Prostate gland (tissue), 2 donors: ENCODE data around the gene XAB2.

Experiments
- POLR2A ChIP-seq: fragments of 450-650 bp; IDR thresholded peaks from one replicate; pipeline ENCODE4 v1.6.1; 2016; ENCODE audit warnings: antibody characterized with exemption, mild to moderate bottlenecking
- POLR2AphosphoS5 ChIP-seq: sonication (generic); formaldehyde crosslinking; IDR thresholded peaks from one replicate; pipeline ENCODE4 v1.6.1; 2017; ENCODE audit warnings: antibody characterized with exemption
- TF ChIP-seq, protein P1 (sequence below), 4 experiments: fragments of 200-600 bp in 2 of 4; fragments of 450-650 bp in 2 of 4; sonication (generic) in 2 of 4; IDR thresholded peaks; 1 replicate in 3 of 4; 2 replicates in 1 of 4; pipeline ENCODE4 v1.5.1; 2016 to 2019; ENCODE audit warnings: antibody characterized with exemption in 4 of 4, mild to moderate bottlenecking in 2 of 4, moderate library complexity in 2 of 4

DNA sequence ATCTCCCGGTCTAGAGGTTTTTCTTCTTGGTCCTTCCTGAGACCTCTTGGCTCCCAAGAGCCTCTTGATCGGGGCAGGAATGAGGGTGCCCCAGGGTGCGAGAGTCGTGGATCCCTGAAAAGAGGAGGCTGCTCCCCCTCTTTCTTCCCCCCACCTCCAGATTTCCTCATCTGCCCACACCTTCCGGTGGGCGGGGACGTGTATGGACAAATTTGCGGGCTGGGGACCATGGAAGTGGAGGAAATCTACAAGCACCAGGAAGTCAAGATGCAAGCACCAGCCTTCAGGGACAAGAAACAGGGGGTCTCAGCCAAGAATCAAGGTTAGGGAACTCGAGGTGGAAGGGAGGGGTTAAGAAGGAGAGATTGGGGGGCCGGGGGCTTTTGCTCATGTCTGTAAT, 47.5 kb upstream of the XAB2 start, which contains the start of gene MCEMP1:
- TF ChIP-seq, protein P1, sequence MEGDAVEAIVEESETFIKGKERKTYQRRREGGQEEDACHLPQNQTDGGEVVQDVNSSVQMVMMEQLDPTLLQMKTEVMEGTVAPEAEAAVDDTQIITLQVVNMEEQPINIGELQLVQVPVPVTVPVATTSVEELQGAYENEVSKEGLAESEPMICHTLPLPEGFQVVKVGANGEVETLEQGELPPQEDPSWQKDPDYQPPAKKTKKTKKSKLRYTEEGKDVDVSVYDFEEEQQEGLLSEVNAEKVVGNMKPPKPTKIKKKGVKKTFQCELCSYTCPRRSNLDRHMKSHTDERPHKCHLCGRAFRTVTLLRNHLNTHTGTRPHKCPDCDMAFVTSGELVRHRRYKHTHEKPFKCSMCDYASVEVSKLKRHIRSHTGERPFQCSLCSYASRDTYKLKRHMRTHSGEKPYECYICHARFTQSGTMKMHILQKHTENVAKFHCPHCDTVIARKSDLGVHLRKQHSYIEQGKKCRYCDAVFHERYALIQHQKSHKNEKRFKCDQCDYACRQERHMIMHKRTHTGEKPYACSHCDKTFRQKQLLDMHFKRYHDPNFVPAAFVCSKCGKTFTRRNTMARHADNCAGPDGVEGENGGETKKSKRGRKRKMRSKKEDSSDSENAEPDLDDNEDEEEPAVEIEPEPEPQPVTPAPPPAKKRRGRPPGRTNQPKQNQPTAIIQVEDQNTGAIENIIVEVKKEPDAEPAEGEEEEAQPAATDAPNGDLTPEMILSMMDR (IDR thresholded peaks at IDR 0.05) = no peak
- TF ChIP-seq POLR2A (no peak), POLR2AphosphoS5 (no peak)
